Measurements from ENCODE around the gene MGARP.

DNA sequence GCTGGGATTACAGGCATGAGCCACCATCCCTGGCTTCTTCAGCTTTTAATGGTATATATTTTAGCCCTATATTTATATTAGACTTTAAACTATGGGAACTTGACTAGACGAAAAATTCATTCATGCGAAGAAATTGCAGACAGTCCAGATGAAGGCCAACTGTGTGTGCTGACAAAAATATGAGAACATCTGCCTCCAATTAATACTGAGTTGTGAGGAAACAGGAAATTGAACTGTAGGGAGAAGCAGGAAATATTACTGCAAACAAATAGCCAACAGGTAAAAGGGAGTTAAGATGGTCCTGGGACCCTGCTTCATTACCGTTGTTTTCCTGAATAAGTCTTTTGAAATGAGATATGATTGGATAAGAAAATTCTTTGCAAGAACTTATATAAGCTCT, 26.3 kb downstream of the MGARP start:
- TF ChIP-seq TARDBP (IDR thresholded peaks at IDR 0.05) (no peak), HDGF (IDR thresholded peaks at IDR 0.05; ENCODE audit: borderline replicate concordance) (no peak), BHLHE40 (IDR thresholded peaks at IDR 0.05; ENCODE audit: borderline replicate concordance) (no peak), CTBP1 (IDR thresholded peaks at IDR 0.05; ENCODE audit: borderline replicate concordance) (no peak), FOXM1 (IDR thresholded peaks at IDR 0.05; ENCODE audit: borderline replicate concordance) (no peak), FOXK2 (IDR thresholded peaks at IDR 0.05) (no peak), ZNF384 (IDR thresholded peaks at IDR 0.05) (no peak), ELF4 (IDR thresholded peaks at IDR 0.05) (no peak), FOXA1 (IDR thresholded peaks at IDR 0.05) (no peak), LEF1 (IDR thresholded peaks at IDR 0.05; ENCODE audit: borderline replicate concordance) (no peak), NFRKB (IDR thresholded peaks at IDR 0.05) (no peak), L3MBTL2 (conservative IDR thresholded peaks at IDR 0.05) (no peak)
- TF ChIP-seq, protein P1, sequence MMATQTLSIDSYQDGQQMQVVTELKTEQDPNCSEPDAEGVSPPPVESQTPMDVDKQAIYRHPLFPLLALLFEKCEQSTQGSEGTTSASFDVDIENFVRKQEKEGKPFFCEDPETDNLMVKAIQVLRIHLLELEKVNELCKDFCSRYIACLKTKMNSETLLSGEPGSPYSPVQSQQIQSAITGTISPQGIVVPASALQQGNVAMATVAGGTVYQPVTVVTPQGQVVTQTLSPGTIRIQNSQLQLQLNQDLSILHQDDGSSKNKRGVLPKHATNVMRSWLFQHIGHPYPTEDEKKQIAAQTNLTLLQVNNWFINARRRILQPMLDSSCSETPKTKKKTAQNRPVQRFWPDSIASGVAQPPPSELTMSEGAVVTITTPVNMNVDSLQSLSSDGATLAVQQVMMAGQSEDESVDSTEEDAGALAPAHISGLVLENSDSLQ (IDR thresholded peaks at IDR 0.05), result no peak

All from HEK293T (cell line).